HL-60 (cell line): ENCODE measurements around the gene BRCA2.

ENCODE experiments used
- GABPA ChIP-seq: IDR thresholded peaks from 2 replicates; pipeline ENCODE4 v1.6.1; 2012; ENCODE audit warnings: low read depth
- POLR2AphosphoS5 ChIP-seq: IDR thresholded peaks from 2 replicates; pipeline ENCODE4 v1.6.1; 2012; ENCODE audit warnings: low read depth
- TF ChIP-seq, protein P1 (sequence below): IDR thresholded peaks from one replicate; pipeline ENCODE4 v1.5.1; 2011; ENCODE audit warnings: low read length, control low read depth, inconsistent platforms; ENCODE audit not compliant: insufficient read depth

DNA sequence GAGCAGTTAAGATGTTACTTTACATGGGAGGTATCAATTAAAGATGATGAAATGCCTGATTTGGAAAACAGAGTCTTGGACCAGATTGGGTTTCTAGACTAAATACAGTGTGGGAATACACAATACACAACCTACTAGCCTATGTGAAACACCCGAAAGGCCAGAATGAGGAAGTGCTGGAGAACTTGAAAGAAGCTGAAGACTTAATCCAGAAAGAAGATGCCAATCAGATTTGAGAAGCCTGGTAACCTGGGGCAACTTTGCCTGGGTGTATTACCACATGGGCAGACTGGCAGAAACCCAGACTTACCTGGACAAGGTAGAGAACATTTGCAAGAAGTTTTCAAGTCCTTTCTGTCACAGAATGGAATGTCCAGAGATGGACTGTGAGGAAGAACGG is 69.4 kb downstream of the BRCA2 start:
- TF ChIP-seq, protein P1, sequence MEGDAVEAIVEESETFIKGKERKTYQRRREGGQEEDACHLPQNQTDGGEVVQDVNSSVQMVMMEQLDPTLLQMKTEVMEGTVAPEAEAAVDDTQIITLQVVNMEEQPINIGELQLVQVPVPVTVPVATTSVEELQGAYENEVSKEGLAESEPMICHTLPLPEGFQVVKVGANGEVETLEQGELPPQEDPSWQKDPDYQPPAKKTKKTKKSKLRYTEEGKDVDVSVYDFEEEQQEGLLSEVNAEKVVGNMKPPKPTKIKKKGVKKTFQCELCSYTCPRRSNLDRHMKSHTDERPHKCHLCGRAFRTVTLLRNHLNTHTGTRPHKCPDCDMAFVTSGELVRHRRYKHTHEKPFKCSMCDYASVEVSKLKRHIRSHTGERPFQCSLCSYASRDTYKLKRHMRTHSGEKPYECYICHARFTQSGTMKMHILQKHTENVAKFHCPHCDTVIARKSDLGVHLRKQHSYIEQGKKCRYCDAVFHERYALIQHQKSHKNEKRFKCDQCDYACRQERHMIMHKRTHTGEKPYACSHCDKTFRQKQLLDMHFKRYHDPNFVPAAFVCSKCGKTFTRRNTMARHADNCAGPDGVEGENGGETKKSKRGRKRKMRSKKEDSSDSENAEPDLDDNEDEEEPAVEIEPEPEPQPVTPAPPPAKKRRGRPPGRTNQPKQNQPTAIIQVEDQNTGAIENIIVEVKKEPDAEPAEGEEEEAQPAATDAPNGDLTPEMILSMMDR: no peak
- no peak for TF ChIP-seq POLR2AphosphoS5
- TF ChIP-seq GABPA: no peak
